Measurements from ENCODE around the gene RPRD1B. TPM values are rescaled to one million over a fixed set of nuclear protein-coding genes. Genes with fewer than 3 reads are reported as not detected.

The RPRD1B gene
- polyA plus RNA-seq, 2 donors, result 4.9 to 10.2 TPM

GRCh38 chr20:38112930-38113294 is 79.4 kb downstream of the RPRD1B start:
- Histone ChIP-seq H3K9me3 (ENCODE audit: control insufficient read depth in 2 of 2, insufficient read depth in 1 of 2, low read depth in 1 of 2, low read length in 1 of 2) (no peaks in the 10 kb centered on the region), H3K27me3 (ENCODE audit: control insufficient read depth in 1 of 2, insufficient read depth in 2 of 2, low read length in 2 of 2) (no peaks in the 10 kb centered on the region), H3K4me1 (ENCODE audit: control insufficient read depth in 2 of 2, insufficient read depth in 2 of 2, low read length in 1 of 2) (no peaks in the 10 kb centered on the region), H3K27ac (ENCODE audit: low read depth in 2 of 2, low read length in 1 of 2) (no peak overlapping the region), H3K4me3 (ENCODE audit: low read depth in 1 of 2, low read length in 2 of 2) (no peak overlapping the region), H3K36me3 (ENCODE audit: control insufficient read depth in 2 of 2, insufficient read depth in 2 of 2, low read length in 1 of 2) (no peaks in the 10 kb centered on the region)
- WGBS, 2 donors, result 93 to 98% methylated on average over 8 of the region's 8 CpGs

GRCh38 chr20:38113401-38114325 is 80.1 kb downstream of the RPRD1B start:
- Histone ChIP-seq H3K27me3 (ENCODE audit: control insufficient read depth in 1 of 2, insufficient read depth in 2 of 2, low read length in 2 of 2) (no peaks in the 10 kb centered on the region), H3K4me1 (ENCODE audit: control insufficient read depth in 2 of 2, insufficient read depth in 2 of 2, low read length in 1 of 2) (no peaks in the 10 kb centered on the region), H3K9me3 (ENCODE audit: control insufficient read depth in 2 of 2, insufficient read depth in 1 of 2, low read depth in 1 of 2, low read length in 1 of 2) (no peaks in the 10 kb centered on the region), H3K4me3 (ENCODE audit: low read depth in 1 of 2, low read length in 2 of 2) (no peak overlapping the region), H3K36me3 (ENCODE audit: control insufficient read depth in 2 of 2, insufficient read depth in 2 of 2, low read length in 1 of 2) (no peaks in the 10 kb centered on the region), H3K27ac (ENCODE audit: low read depth in 2 of 2, low read length in 1 of 2) (no peak overlapping the region)
- WGBS, 2 donors, result 62 to 72% methylated on average over 10 of the region's 10 CpGs

- Histone ChIP-seq H3K4me1 (ENCODE audit: control insufficient read depth in 2 of 2, insufficient read depth in 2 of 2, low read length in 1 of 2) (no peaks in the 10 kb centered on the region), H3K27ac (ENCODE audit: low read depth in 2 of 2, low read length in 1 of 2) (no peak overlapping the region), H3K36me3 (ENCODE audit: control insufficient read depth in 2 of 2, insufficient read depth in 2 of 2, low read length in 1 of 2) (no peaks in the 10 kb centered on the region), H3K27me3 (ENCODE audit: control insufficient read depth in 1 of 2, insufficient read depth in 2 of 2, low read length in 2 of 2) (no peaks in the 10 kb centered on the region), H3K9me3 (ENCODE audit: control insufficient read depth in 2 of 2, insufficient read depth in 1 of 2, low read depth in 1 of 2, low read length in 1 of 2) (no peaks in the 10 kb centered on the region), H3K4me3 (ENCODE audit: low read depth in 1 of 2, low read length in 2 of 2) (no peak overlapping the region)
- WGBS, 2 donors, result 93% methylated on average over 4 of the region's 4 CpGs
Observed at GRCh38 chr20:38114353-38114791, 80.8 kb downstream of the RPRD1B start.

- 94 to 100% methylated on average over 1 of the region's 1 CpG for WGBS, 2 donors
- Histone ChIP-seq H3K36me3 (ENCODE audit: control insufficient read depth in 2 of 2, insufficient read depth in 2 of 2, low read length in 1 of 2) (no peaks in the 10 kb centered on the region), H3K9me3 (ENCODE audit: control insufficient read depth in 2 of 2, insufficient read depth in 1 of 2, low read depth in 1 of 2, low read length in 1 of 2) (no peaks in the 10 kb centered on the region), H3K4me3 (ENCODE audit: low read depth in 1 of 2, low read length in 2 of 2) (no peak overlapping the region), H3K27ac (ENCODE audit: low read depth in 2 of 2, low read length in 1 of 2) (no peak overlapping the region), H3K27me3 (ENCODE audit: control insufficient read depth in 1 of 2, insufficient read depth in 2 of 2, low read length in 2 of 2) (no peaks in the 10 kb centered on the region), H3K4me1 (ENCODE audit: control insufficient read depth in 2 of 2, insufficient read depth in 2 of 2, low read length in 1 of 2) (no peaks in the 10 kb centered on the region)
Observed at GRCh38 chr20:38115205-38115604, 81.7 kb downstream of the RPRD1B start.

- H3K27me3 ChIP-seq (ENCODE audit: control insufficient read depth in 1 of 2, insufficient read depth in 2 of 2, low read length in 2 of 2), result no peaks in the 10 kb centered on the region
- H3K27ac ChIP-seq (ENCODE audit: low read depth in 2 of 2, low read length in 1 of 2), result no peak overlapping the region
- no peak overlapping the region for H3K4me3 ChIP-seq (ENCODE audit: low read depth in 1 of 2, low read length in 2 of 2)
- no peaks in the 10 kb centered on the region for H3K36me3 ChIP-seq (ENCODE audit: control insufficient read depth in 2 of 2, insufficient read depth in 2 of 2, low read length in 1 of 2)
- H3K4me1 ChIP-seq (ENCODE audit: control insufficient read depth in 2 of 2, insufficient read depth in 2 of 2, low read length in 1 of 2), result no peaks in the 10 kb centered on the region
- 84 to 89% methylated on average over 2 of the region's 2 CpGs for WGBS, 2 donors
- no peaks in the 10 kb centered on the region for H3K9me3 ChIP-seq (ENCODE audit: control insufficient read depth in 2 of 2, insufficient read depth in 1 of 2, low read depth in 1 of 2, low read length in 1 of 2)
Observed at GRCh38 chr20:38115896-38116295, 82.3 kb downstream of the RPRD1B start.

- Histone ChIP-seq H3K36me3 (ENCODE audit: control insufficient read depth in 2 of 2, insufficient read depth in 2 of 2, low read length in 1 of 2) (no peaks in the 10 kb centered on the region), H3K9me3 (ENCODE audit: control insufficient read depth in 2 of 2, insufficient read depth in 1 of 2, low read depth in 1 of 2, low read length in 1 of 2) (no peaks in the 10 kb centered on the region), H3K27ac (ENCODE audit: low read depth in 2 of 2, low read length in 1 of 2) (no peak overlapping the region), H3K27me3 (ENCODE audit: control insufficient read depth in 1 of 2, insufficient read depth in 2 of 2, low read length in 2 of 2) (no peaks in the 10 kb centered on the region), H3K4me1 (ENCODE audit: control insufficient read depth in 2 of 2, insufficient read depth in 2 of 2, low read length in 1 of 2) (no peaks in the 10 kb centered on the region), H3K4me3 (ENCODE audit: low read depth in 1 of 2, low read length in 2 of 2) (no peak overlapping the region)
- WGBS, 2 donors, result 48 to 54% methylated on average over 3 of the region's 3 CpGs
Observed at GRCh38 chr20:38116409-38117165, 83.0 kb downstream of the RPRD1B start.

- Histone ChIP-seq H3K27me3 (ENCODE audit: control insufficient read depth in 1 of 2, insufficient read depth in 2 of 2, low read length in 2 of 2) (no peaks in the 10 kb centered on the region), H3K4me1 (ENCODE audit: control insufficient read depth in 2 of 2, insufficient read depth in 2 of 2, low read length in 1 of 2) (no peaks in the 10 kb centered on the region), H3K27ac (ENCODE audit: low read depth in 2 of 2, low read length in 1 of 2) (no peak overlapping the region), H3K36me3 (ENCODE audit: control insufficient read depth in 2 of 2, insufficient read depth in 2 of 2, low read length in 1 of 2) (no peaks in the 10 kb centered on the region), H3K9me3 (ENCODE audit: control insufficient read depth in 2 of 2, insufficient read depth in 1 of 2, low read depth in 1 of 2, low read length in 1 of 2) (no peaks in the 10 kb centered on the region), H3K4me3 (ENCODE audit: low read depth in 1 of 2, low read length in 2 of 2) (no peak overlapping the region)
- WGBS, 2 donors, result 92 to 93% methylated on average over 2 of the region's 2 CpGs
Observed at GRCh38 chr20:38117205-38117604, 83.7 kb downstream of the RPRD1B start.

- Histone ChIP-seq H3K27me3 (ENCODE audit: control insufficient read depth in 1 of 2, insufficient read depth in 2 of 2, low read length in 2 of 2) (no peaks in the 10 kb centered on the region), H3K4me1 (ENCODE audit: control insufficient read depth in 2 of 2, insufficient read depth in 2 of 2, low read length in 1 of 2) (no peaks in the 10 kb centered on the region), H3K9me3 (ENCODE audit: control insufficient read depth in 2 of 2, insufficient read depth in 1 of 2, low read depth in 1 of 2, low read length in 1 of 2) (no peaks in the 10 kb centered on the region), H3K27ac (ENCODE audit: low read depth in 2 of 2, low read length in 1 of 2) (no peak overlapping the region), H3K36me3 (ENCODE audit: control insufficient read depth in 2 of 2, insufficient read depth in 2 of 2, low read length in 1 of 2) (no peaks in the 10 kb centered on the region), H3K4me3 (ENCODE audit: low read depth in 1 of 2, low read length in 2 of 2) (no peak overlapping the region)
- WGBS, 2 donors, result 75 to 84% methylated on average over 3 of the region's 3 CpGs
Observed at GRCh38 chr20:38117635-38118034, 84.1 kb downstream of the RPRD1B start.

- Histone ChIP-seq H3K9me3 (ENCODE audit: control insufficient read depth in 2 of 2, insufficient read depth in 1 of 2, low read depth in 1 of 2, low read length in 1 of 2) (no peaks in the 10 kb centered on the region), H3K36me3 (ENCODE audit: control insufficient read depth in 2 of 2, insufficient read depth in 2 of 2, low read length in 1 of 2) (no peaks in the 10 kb centered on the region), H3K27ac (ENCODE audit: low read depth in 2 of 2, low read length in 1 of 2) (no peak overlapping the region), H3K4me3 (ENCODE audit: low read depth in 1 of 2, low read length in 2 of 2) (no peak overlapping the region), H3K4me1 (ENCODE audit: control insufficient read depth in 2 of 2, insufficient read depth in 2 of 2, low read length in 1 of 2) (no peaks in the 10 kb centered on the region), H3K27me3 (ENCODE audit: control insufficient read depth in 1 of 2, insufficient read depth in 2 of 2, low read length in 2 of 2) (no peaks in the 10 kb centered on the region)
- WGBS, 2 donors, result 81 to 84% methylated on average over 6 of the region's 6 CpGs
Observed at GRCh38 chr20:38119446-38119845, 85.9 kb downstream of the RPRD1B start.

All from esophagus (tissue), 2 donors.